Fibroblast of lung (primary cell): ENCODE measurements around the gene COBL.

Source experiments
- CTCF ChIP-seq, 2 donors: IDR thresholded peaks in 1 of 2; conservative IDR thresholded peaks in 1 of 2; 1 replicate in 1 of 2; 2 replicates in 1 of 2; pipeline ENCODE4 v1.5.1; 2011 to 2012; ENCODE audit warnings: low read length in 2 of 2, control low read depth in 1 of 2, inconsistent platforms in 1 of 2, low read depth in 1 of 2, mild to moderate bottlenecking in 1 of 2
- EZH2 ChIP-seq: IDR thresholded peaks from 2 replicates; pipeline ENCODE4 v1.5.1; 2012; ENCODE audit warnings: low read length, control low read depth, mild to moderate bottlenecking; ENCODE audit errors: missing control alignments

DNA sequence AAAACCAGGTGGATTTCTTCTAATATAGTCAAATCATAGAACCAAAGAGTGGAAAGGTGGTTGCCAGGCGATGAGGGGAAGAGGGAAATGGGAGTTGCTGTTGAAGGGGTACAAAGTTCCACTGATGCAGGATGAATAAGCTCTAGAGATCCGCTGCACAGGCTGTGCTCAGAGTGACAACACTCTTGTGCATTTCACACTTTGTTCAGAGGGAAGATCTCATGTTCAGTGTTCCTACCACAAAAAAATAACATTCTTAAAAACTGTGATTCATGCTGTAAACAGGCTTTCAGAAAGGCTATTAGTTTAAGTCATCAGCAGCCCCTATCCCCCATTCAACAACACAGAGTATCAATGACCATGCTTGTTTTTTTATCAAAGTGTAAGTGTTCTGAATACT, 213.8 kb downstream of the COBL start:
- TF ChIP-seq EZH2 (no peak), CTCF (conservative IDR thresholded peaks at IDR 0.05 in 1 of 2, IDR thresholded peaks at IDR 0.05 in 1 of 2; ENCODE audit: low read depth in 1 of 2, low read length in 2 of 2) (no peak)
